ENCODE measurements around the gene MAFG. TPM values are rescaled to one million over a fixed set of nuclear protein-coding genes. Genes with fewer than 3 reads are reported as not detected.
"Not testable (repeated sequence)": the region's sequence is repeated elsewhere in the genome, so short reads cannot be mapped to it uniquely, and the experiment has no call there.

The MAFG gene
- polyA plus RNA-seq, 1 donor (not counting 4 experiments of a cell fraction or from before 2014, with no cell fraction given) = 8.3 TPM

GRCh38 chr17:81955058-81955681 lies 27.6 kb upstream of the MAFG start:
- TF ChIP-seq EZH2 (IDR thresholded peaks at IDR 0.05; ENCODE audit: low read length) = no peak
- TF ChIP-seq CTCF (optimal IDR thresholded peaks at IDR 0.05 in 1 of 3, IDR thresholded peaks at IDR 0.05 in 1 of 3, conservative IDR thresholded peaks at IDR 0.05 in 1 of 3; ENCODE audit: extremely low read depth in 1 of 3, insufficient read depth in 2 of 3, low read length in 3 of 3) = no peak
- dilution Hi-C loops (cut with MboI; ENCODE audit: extremely low pct_ligation_motif_present, low sequenced_read_pairs) = no loop called here
- Histone ChIP-seq H3K9ac (ENCODE audit: control insufficient read depth, extremely low read depth, insufficient read depth, low read length) (no peak overlapping the region), H3K27ac (ENCODE audit: control insufficient read depth, insufficient read depth, low read length) (no peak overlapping the region), H4K20me1 (ENCODE audit: control insufficient read depth, extremely low read depth, insufficient read depth, low read length) (no peaks in the 10 kb centered on the region), H3K4me2 (ENCODE audit: control insufficient read depth, extremely low read depth, insufficient read depth, low read depth, low read length) (no peak overlapping the region), H3K9me3 (ENCODE audit: control insufficient read depth, low read depth, low read length) (no peaks in the 10 kb centered on the region), H3K9me1 (ENCODE audit: control insufficient read depth, extremely low read depth, insufficient read depth, low read length) (no peaks in the 10 kb centered on the region), H3K4me3 (ENCODE audit: control insufficient read depth in 2 of 3, extremely low read depth in 1 of 3, insufficient read depth in 2 of 3, low read depth in 1 of 3, low read length in 3 of 3) (no peak overlapping the region), H3K4me1 (ENCODE audit: control insufficient read depth, extremely low read depth, insufficient read depth, low read length) (no peaks in the 10 kb centered on the region), H2AFZ (ENCODE audit: control insufficient read depth, low read length) (no peak overlapping the region), H3K36me3 (ENCODE audit: control insufficient read depth in 2 of 2, extremely low read depth in 1 of 2, insufficient read depth in 2 of 2, low read length in 2 of 2) (no peaks in the 10 kb centered on the region), H3K27me3 (ENCODE audit: control insufficient read depth, extremely low read depth, insufficient read depth, low read length) (peaks cover 39% of the 10 kb centered on the region), H3K79me2 (ENCODE audit: control insufficient read depth, insufficient read depth, low read length) (no peaks in the 10 kb centered on the region)
- DNase-seq (ENCODE audit: low read depth, low spot score) = no peak
- FAIRE-seq = no peak

GRCh38 chr17:81954131-81955057 lies 26.9 kb upstream of the MAFG start:
- no peaks in the 10 kb centered on the region for H3K9me3 ChIP-seq (ENCODE audit: control insufficient read depth, low read depth, low read length)
- no peak overlapping the region for H3K4me3 ChIP-seq (ENCODE audit: control insufficient read depth in 2 of 3, extremely low read depth in 1 of 3, insufficient read depth in 2 of 3, low read depth in 1 of 3, low read length in 3 of 3)
- no peaks in the 10 kb centered on the region for H4K20me1 ChIP-seq (ENCODE audit: control insufficient read depth, extremely low read depth, insufficient read depth, low read length)
- H3K79me2 ChIP-seq (ENCODE audit: control insufficient read depth, insufficient read depth, low read length) = no peaks in the 10 kb centered on the region
- H3K4me2 ChIP-seq (ENCODE audit: control insufficient read depth, extremely low read depth, insufficient read depth, low read depth, low read length) = no peak overlapping the region
- FAIRE-seq = no peak
- H3K36me3 ChIP-seq (ENCODE audit: control insufficient read depth in 2 of 2, extremely low read depth in 1 of 2, insufficient read depth in 2 of 2, low read length in 2 of 2) = no peaks in the 10 kb centered on the region
- no peak for DNase-seq (ENCODE audit: low read depth, low spot score)
- no peaks in the 10 kb centered on the region for H3K4me1 ChIP-seq (ENCODE audit: control insufficient read depth, extremely low read depth, insufficient read depth, low read length)
- TF ChIP-seq CTCF (optimal IDR thresholded peaks at IDR 0.05 in 1 of 3, IDR thresholded peaks at IDR 0.05 in 1 of 3, conservative IDR thresholded peaks at IDR 0.05 in 1 of 3; ENCODE audit: extremely low read depth in 1 of 3, insufficient read depth in 2 of 3, low read length in 3 of 3) (no peak), EZH2 (IDR thresholded peaks at IDR 0.05; ENCODE audit: low read length) (no peak)
- dilution Hi-C loops (cut with MboI; ENCODE audit: extremely low pct_ligation_motif_present, low sequenced_read_pairs) = no loop called here
- H3K9me1 ChIP-seq (ENCODE audit: control insufficient read depth, extremely low read depth, insufficient read depth, low read length) = no peaks in the 10 kb centered on the region
- H3K27ac ChIP-seq (ENCODE audit: control insufficient read depth, insufficient read depth, low read length) = no peak overlapping the region
- H3K9ac ChIP-seq (ENCODE audit: control insufficient read depth, extremely low read depth, insufficient read depth, low read length) = no peak overlapping the region
- peaks cover 31% of the 10 kb centered on the region for H3K27me3 ChIP-seq (ENCODE audit: control insufficient read depth, extremely low read depth, insufficient read depth, low read length)
- no peak overlapping the region for H2AFZ ChIP-seq (ENCODE audit: control insufficient read depth, low read length)

GRCh38 chr17:81953443-81953842 lies 25.9 kb upstream of the MAFG start:
- H2AFZ ChIP-seq (ENCODE audit: control insufficient read depth, low read length); H3K79me2 ChIP-seq (ENCODE audit: control insufficient read depth, insufficient read depth, low read length); H3K36me3 ChIP-seq (ENCODE audit: control insufficient read depth in 2 of 2, extremely low read depth in 1 of 2, insufficient read depth in 2 of 2, low read length in 2 of 2); H3K4me1 ChIP-seq (ENCODE audit: control insufficient read depth, extremely low read depth, insufficient read depth, low read length); H3K9me1 ChIP-seq (ENCODE audit: control insufficient read depth, extremely low read depth, insufficient read depth, low read length); H4K20me1 ChIP-seq (ENCODE audit: control insufficient read depth, extremely low read depth, insufficient read depth, low read length); H3K9me3 ChIP-seq (ENCODE audit: control insufficient read depth, low read depth, low read length); H3K4me2 ChIP-seq (ENCODE audit: control insufficient read depth, extremely low read depth, insufficient read depth, low read depth, low read length); H3K4me3 ChIP-seq (ENCODE audit: control insufficient read depth in 2 of 3, extremely low read depth in 1 of 3, insufficient read depth in 2 of 3, low read depth in 1 of 3, low read length in 3 of 3); H3K27ac ChIP-seq (ENCODE audit: control insufficient read depth, insufficient read depth, low read length); DNase-seq (ENCODE audit: low read depth, low spot score); FAIRE-seq; dilution Hi-C loops (cut with MboI; ENCODE audit: extremely low pct_ligation_motif_present, low sequenced_read_pairs); H3K9ac ChIP-seq (ENCODE audit: control insufficient read depth, extremely low read depth, insufficient read depth, low read length): not testable (repeated sequence)
- peaks cover 22% of the 10 kb centered on the region for H3K27me3 ChIP-seq (ENCODE audit: control insufficient read depth, extremely low read depth, insufficient read depth, low read length)
